NCI-H2029 (cell line): Measurements from ENCODE around the gene ZNF474.
"Not testable (repeated sequence)": the region's sequence is repeated elsewhere in the genome, so short reads cannot be mapped to it uniquely, and the experiment has no call there.

Experiments
- DNase-seq: peaks from one replicate; lab custom pipeline; 2025; lab: John Stamatoyannopoulos, UW

Gene ZNF474

GRCh38 chr5:122129306-122129705, at the start of gene ZNF474:
ZNF474 (plus strand) TSS chr5:122129546; CDS start chr5:122151991, 22,445 bp downstream.
- peak; percentile 4 for DNase-seq

GRCh38 chr5:122081541-122081940, 47.8 kb upstream of the ZNF474 start:
- no peak for DNase-seq

DNA sequence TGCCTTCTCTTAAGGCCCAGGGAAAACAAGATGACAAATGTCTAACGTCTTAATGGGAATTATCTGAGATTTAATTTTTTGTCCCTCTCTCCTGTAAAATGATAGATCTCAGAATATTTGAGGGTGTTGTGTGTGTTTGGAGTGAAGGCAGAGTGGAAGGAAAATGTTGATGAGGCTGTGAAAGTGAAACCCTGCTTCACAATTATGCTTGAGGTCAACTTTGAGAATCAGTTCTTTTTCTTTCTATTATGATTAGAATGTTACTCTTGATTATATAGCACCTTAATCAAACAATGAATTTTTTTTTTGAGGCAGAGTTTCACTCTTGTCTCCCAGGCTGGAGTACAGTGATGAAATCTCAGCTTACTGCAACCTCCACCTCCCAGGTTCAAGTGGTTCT, 45.8 kb upstream of the ZNF474 start:
- no peak for DNase-seq

DNA sequence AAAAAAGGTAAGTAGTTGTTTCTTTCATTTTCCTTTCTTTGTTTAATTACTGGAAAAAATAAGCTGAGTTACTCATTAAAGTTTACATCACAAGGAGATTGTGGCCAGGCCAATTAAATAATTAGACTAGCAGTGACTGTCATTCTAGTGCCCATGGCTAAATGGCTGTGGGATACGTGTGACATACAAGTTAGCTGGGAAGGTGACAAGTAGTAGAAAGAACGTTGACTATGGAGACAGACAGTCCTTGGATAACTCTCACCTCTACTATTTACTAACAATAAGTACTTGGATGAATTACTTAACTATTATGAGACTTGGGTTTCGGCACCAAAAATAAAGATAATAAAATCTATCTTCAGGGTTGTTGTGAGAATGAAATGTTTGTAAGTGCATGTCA, 44.3 kb upstream of the ZNF474 start:
- no peak for DNase-seq

DNA sequence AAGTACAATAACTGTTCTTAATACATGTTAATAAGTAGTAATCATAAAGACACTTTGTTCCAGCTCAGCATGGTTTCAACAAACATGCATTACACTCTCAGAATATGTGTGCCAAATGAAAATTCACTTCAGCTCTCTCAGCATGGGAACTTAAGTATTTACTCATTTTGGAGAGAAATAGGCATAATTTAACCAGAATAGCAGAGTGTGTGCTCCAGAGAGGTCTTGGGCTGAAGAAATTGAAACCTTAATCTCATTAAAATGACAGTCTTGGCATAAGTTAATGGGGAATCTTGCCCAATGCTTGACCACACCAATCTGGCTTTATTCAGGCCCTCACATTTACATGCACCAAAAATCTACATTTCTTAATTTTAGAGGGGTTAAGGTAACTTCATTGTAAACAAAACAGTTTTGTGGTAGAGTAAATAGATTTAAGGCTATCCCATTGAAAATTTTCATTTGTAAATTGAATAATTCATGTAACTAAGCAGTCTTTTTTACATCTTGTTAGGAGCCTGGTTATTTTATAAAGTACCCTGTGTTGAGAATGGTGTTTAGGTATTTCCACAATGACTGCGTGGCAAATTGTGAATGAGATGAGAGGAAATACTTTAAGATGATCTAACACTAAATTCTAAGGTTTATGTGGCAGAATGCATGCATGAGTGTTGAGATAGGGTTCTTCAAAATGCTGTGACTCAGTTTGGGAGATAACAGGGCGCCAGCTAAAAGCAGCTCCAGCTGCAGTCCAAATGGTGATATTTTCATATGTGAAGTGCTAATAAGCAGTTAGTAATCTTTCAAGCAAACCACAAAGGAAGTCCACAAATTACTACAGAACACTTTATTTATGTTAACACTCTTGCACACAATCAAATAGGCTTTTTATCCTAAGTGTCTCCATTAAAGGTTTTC, 40.0 kb upstream of the ZNF474 start:
- DNase-seq, result no peak

DNA sequence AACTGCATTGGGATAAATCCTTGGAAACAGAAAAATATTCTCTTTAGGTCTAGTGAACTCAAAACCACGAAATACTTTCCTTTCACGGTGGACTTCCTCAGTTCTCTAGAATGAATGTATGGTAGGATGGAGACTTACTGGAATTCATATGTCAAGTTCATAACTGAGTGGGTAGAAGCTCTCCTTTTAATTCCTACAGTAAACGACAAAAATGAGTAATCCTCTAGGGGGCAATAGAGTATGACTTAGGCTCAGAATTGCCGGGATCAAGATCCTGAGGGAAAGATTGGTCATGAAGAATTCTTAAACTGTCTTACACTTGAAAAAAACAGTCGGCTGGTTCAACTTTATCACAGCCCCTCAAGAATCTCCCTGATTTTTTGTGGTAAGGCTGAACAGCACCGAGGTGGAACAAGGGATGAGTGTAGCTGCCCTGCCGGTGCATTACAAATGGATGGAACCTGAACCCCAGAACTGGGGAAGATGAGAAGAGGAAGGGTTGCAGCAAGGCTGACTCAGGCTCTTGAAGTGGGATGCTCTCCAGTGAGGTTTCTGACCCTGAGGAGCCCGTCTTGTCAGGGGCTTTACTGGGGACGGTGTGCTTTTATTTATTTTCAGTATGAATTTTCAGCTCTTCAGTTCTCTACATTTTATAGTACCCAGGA, 37.3 kb upstream of the ZNF474 start:
- no peak for DNase-seq

DNA sequence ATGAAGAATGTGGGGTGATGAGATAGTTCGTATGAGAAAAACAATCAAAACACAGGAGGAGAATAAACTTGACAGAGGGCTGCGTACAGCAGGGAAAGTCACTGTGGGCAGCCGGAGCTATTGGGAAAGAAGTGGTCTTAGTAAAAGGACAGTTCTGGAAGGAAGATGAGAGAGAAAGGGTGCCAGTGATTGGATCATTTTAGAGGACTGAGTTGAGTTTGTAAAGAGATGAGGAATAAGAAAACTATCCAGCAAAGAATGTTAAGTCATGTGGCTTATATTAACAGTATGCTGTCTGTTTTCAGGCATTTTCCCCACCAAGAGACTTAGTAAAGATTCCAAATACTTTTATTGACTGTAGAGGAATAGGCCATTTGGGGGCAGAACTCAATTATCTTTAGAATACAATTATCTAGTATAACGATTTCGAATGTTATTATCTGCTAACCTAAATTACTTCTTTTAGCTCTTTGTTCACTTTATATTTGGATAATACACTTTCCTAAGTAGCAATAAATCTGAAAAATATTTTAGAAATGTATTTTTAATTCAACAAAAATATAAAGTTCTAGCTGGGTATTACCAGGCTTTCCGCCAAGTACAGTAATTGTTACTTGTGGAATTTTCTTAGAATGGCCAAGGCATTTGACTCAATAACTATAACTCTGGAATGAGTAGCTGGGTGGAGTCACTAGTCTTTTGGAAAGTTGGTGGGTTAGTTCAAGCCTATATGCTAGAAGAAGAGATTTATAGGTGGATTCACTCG, 35.7 kb upstream of the ZNF474 start:
- no peak for DNase-seq

DNA sequence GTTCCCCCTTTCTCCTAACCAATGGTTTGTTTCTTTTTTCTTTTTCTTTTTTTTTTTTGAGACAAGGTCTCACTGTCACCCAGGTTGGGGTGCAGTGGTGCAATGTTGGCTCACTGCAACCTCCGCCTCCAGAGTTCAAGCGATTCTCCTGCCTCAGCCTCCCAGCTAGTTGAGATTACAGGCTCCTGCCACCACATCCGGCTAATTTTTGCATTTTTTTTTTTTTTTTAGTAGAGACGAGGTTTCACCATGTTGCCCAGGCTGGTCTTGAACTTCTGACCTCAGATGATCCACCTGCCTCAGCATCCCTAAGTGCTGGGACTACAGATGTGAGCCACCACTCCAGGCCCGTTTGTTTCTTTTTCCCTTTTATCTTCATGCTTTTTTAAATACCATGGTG, 35.1 kb upstream of the ZNF474 start:
- DNase-seq, result not testable (repeated sequence)

GRCh38 chr5:122095158-122095557, 34.2 kb upstream of the ZNF474 start:
- DNase-seq, result no peak

DNA sequence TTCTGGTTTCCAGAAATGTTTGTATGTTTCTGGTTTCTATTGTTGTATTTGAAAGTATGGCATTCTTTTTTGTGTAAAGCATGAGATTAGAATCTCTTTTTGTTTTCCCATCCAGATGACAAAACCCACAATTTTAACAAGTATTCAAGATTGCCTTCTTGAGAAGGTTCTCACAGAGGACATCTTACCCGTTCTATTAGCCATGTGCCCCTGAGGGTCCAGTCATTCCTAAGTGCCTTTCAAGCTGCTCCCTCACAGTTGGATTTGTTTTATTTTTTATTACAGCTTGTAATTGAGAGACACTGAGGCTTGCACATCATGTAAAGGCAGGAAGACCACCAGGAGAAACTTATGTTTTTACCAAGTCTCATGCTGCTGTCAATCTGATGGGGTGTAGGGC, 32.0 kb upstream of the ZNF474 start:
- no peak for DNase-seq

DNA sequence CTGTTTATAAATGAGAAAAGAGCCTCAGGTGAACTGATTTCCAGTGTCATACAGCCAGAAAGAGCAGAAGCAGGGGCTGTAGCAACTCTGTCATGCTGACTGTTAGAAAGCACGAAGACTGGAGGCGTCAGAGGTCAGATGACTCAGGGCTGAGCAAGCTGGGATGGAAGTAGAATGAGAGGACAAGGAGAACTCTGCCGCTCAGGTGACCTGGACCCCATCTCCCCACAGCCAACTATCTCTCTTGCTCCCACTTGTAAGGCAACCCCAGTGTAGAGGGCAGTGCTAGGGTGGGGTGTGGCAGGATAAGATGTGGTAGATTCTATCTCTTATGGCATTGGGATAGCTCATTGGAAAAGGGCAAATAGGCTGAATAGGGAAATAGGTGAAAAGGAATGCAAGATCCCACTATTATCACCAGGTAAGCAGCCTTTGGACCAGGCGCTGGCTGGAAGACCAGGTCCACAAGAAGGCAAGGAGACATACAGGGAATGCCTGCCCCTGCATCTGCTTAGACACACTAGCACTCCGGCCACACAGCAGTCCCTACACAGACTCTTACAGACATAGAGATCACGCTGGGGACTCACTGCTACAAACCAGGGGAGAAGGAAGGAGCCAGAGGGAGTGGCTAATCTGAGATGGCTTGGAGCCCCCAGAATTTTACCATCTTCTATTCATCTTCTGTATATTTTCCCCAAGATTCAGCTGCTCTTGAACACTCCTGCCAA, 30.1 kb upstream of the ZNF474 start:
- no peak for DNase-seq

DNA sequence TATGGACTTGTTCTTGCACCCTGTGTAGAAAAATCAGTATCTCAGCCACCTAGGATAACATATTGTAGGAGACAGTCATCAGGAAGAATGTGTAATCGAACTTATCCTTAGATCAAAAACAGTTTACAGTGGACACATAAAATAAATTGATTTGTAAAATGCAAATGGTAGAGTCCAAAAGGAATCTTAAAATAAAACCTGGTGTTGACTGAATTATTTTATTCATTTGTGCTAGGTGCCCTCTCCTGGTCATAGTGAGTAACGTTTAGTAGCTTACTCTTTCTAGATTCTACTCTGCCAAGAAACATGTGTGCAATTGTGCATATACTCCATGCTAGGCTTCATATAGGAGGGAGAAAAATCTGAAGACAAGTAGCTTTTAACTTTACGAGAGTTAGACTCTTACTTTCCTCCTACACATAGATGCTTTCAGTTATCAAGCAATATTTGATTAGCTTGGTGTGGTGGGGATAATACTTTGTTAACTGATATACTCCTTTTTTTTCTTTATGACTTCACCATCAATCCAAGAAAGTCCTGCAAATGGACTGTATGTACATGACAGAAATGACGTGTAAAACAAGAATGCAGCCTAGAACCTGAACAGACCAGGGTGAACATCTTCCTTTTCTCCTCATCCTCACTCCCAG, 27.6 kb upstream of the ZNF474 start:
- no peak for DNase-seq

GRCh38 chr5:122102825-122103224, 26.5 kb upstream of the ZNF474 start:
- no peak for DNase-seq

GRCh38 chr5:122105909-122106308, 23.4 kb upstream of the ZNF474 start:
- no peak for DNase-seq

DNA sequence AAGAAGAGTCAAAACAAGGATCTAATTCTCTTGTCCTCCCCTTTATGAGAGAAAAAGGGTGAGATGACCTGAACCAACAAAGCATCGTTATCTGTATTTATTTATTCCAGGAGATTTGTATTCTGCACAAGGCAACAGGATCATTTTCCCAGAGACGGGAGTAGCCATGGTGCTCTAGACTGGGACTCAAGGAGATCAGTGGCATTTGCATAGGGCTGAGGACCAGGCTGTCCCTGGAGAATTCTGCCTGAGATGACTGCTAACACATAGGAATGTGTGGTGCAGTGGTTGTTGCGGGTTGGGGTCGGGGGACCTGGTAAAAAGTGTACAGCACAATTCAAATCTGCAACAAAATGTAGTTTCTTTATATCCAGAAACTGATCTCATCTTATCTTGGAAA, 22.3 kb upstream of the ZNF474 start:
- DNase-seq, result no peak

- no peak for DNase-seq
Measured at GRCh38 chr5:122110987-122111386, 18.4 kb upstream of the ZNF474 start.

DNA sequence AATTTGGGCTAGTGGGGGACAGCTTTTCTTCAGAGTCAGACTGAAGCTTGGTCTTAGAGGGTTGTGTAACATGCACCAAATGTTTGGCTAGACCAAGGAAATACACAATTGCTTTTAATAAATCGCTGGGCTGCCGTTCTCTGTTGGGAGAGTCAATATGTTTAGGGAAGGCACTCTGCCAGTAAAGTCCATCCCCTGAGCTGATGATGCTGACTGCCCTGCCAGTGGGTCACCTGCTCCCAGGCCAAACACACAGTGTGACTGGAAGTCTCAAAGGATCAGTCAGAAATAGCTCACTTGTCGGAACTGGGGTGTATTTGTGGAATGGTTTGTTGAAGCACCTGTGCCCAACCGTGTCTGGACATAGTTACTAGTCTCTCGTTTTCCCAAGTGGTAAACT, 17.9 kb upstream of the ZNF474 start:
- DNase-seq, result no peak

- DNase-seq, result no peak
Measured at GRCh38 chr5:122112063-122112462, 17.3 kb upstream of the ZNF474 start.

- no peak for DNase-seq
Measured at GRCh38 chr5:122112733-122113558, 16.4 kb upstream of the ZNF474 start.

GRCh38 chr5:122114501-122114900, 14.8 kb upstream of the ZNF474 start:
- no peak for DNase-seq
